Naive thymus-derived CD8-positive, alpha-beta T cell (primary cell): Measurements from ENCODE around the gene FSD1L. TPM values are rescaled to one million over a fixed set of nuclear protein-coding genes. Genes with fewer than 3 reads are reported as not detected.

ENCODE experiments used
- ATAC-seq, 2 donors: fragments of 150-1000 bp; cut with Tn5 transposase in 1 of 2; sonication (Bioruptor Pico), chemical (Tn5 transposase) in 1 of 2; 1 replicate in 1 of 2; 2 replicates in 1 of 2; pipeline ENCODE4 v1.10.0; 2021; ENCODE audit warnings: mild to moderate bottlenecking in 2 of 2, moderate library complexity in 2 of 2
- POLR2A ChIA-PET: fragments of 350-600 bp; sonication (Branson Sonifier 250); formaldehyde crosslinking; loops from one replicate; lab custom pipeline; 2021; ENCODE audit warnings: antibody characterized with exemption; lab: Charles Lee
- DNase-seq, 10 donors: peaks; one replicate each; pipeline versions ENCODE4 v3.0.0 to v3.0.0-alpha.2; 2020 to 2022
- H3K27ac Mint-ChIP-seq, 10 donors: one replicate each; pipeline ENCODE4 v1.8.0; 2020 to 2022; ENCODE audit warnings: mild to moderate bottlenecking in 10 of 10, mixed read lengths in 10 of 10, moderate library complexity in 4 of 10, inconsistent platforms in 1 of 10
- H3K27me3 Mint-ChIP-seq, 5 donors: one replicate each; pipeline ENCODE4 v1.8.0; 2021 to 2022; ENCODE audit warnings: mixed read lengths in 5 of 5
- H3K36me3 Mint-ChIP-seq, 3 donors: one replicate each; pipeline ENCODE4 v1.8.0; 2020 to 2022; ENCODE audit warnings: mixed read lengths in 3 of 3, mild to moderate bottlenecking in 2 of 3, inconsistent platforms in 1 of 3
- H3K4me1 Mint-ChIP-seq, 4 donors: one replicate each; pipeline ENCODE4 v1.8.0; 2021 to 2022; ENCODE audit warnings: mixed read lengths in 4 of 4
- H3K4me3 Mint-ChIP-seq, 10 donors: one replicate each; pipeline ENCODE4 v1.8.0; 2020 to 2022; ENCODE audit warnings: mild to moderate bottlenecking in 10 of 10, mixed read lengths in 10 of 10, moderate library complexity in 6 of 10, inconsistent platforms in 1 of 10
- H3K9me3 Mint-ChIP-seq, 9 donors: one replicate each; pipeline ENCODE4 v1.8.0; 2020 to 2022; ENCODE audit warnings: mixed read lengths in 9 of 9, mild to moderate bottlenecking in 3 of 9, inconsistent platforms in 1 of 9, moderate library complexity in 1 of 9
- polyA plus RNA-seq, 3 donors: library from polyadenylated mRNA; unstranded; fragments of 300-500 nt; fragmentation: Illumina TruSeq; gene quantifications; one replicate each; pipeline ENCODE4 v1.2.3, GENCODE V29; 2021
- total RNA-seq, 8 experiments: library from RNA in 2 of 8; stranded (reverse) in 2 of 8; gene quantifications; one replicate each; pipeline ENCODE4 v1.2.3 and lab custom pipeline; 2021 to 2026

FSD1L gene
- total and polyA plus RNA-seq, 5 experiments from 2014 or later, result 0.08 to 0.63 (median 0.39) TPM; not detected in 1

- DNase-seq (no peak), ATAC-seq (no peak)
- peaks cover 2 to 9% (median 5%) of the 10 kb centered on the region in 4 donors for H3K4me1 Mint-ChIP-seq
- POLR2A ChIA-PET, result no interaction called here
- peaks cover 7 to 14% (median 9%) of the 10 kb centered on the region in 5 donors for H3K27me3 Mint-ChIP-seq
- no peak overlapping the region for H3K27ac Mint-ChIP-seq
- H3K9me3 Mint-ChIP-seq, result no peaks in the 10 kb centered on the region
- H3K36me3 Mint-ChIP-seq, result no peaks in the 10 kb centered on the region
- H3K4me3 Mint-ChIP-seq, result no peak overlapping the region
Measured at GRCh38 chr9:105418588-105419500, 29.0 kb upstream of the FSD1L start.

- H3K9me3 Mint-ChIP-seq, result no peaks in the 10 kb centered on the region
- no peak overlapping the region for H3K4me3 Mint-ChIP-seq
- DNase-seq, result no peak
- H3K36me3 Mint-ChIP-seq, result no peaks in the 10 kb centered on the region
- no peak for ATAC-seq
- H3K27me3 Mint-ChIP-seq, result peaks cover 4 to 6% (median 4%) of the 10 kb centered on the region in 5 donors
- POLR2A ChIA-PET, result no interaction called here
- peaks cover 2 to 5% (median 4%) of the 10 kb centered on the region in 4 donors for H3K4me1 Mint-ChIP-seq
- no peak overlapping the region for H3K27ac Mint-ChIP-seq
Measured at GRCh38 chr9:105419816-105420597, 27.8 kb upstream of the FSD1L start.

GRCh38 chr9:105421154-105421553 is 26.7 kb upstream of the FSD1L start:
- no peaks in the 10 kb centered on the region for H3K9me3 Mint-ChIP-seq
- DNase-seq (no peak), ATAC-seq (no peak)
- H3K36me3 Mint-ChIP-seq, result no peaks in the 10 kb centered on the region
- no peak overlapping the region for H3K4me3 Mint-ChIP-seq
- H3K4me1 Mint-ChIP-seq, result no peaks in the 10 kb centered on the region
- peaks cover 0 to 2% (median 0%) of the 10 kb centered on the region in 5 donors for H3K27me3 Mint-ChIP-seq
- POLR2A ChIA-PET, result no interaction called here
- no peak overlapping the region for H3K27ac Mint-ChIP-seq

GRCh38 chr9:105421864-105422263 is 26.0 kb upstream of the FSD1L start:
- H3K36me3 Mint-ChIP-seq, result no peaks in the 10 kb centered on the region
- H3K27ac Mint-ChIP-seq, result no peak overlapping the region
- no peak for ATAC-seq
- no peaks in the 10 kb centered on the region for H3K9me3 Mint-ChIP-seq
- POLR2A ChIA-PET, result no interaction called here
- no peak for DNase-seq
- no peaks in the 10 kb centered on the region for H3K4me1 Mint-ChIP-seq
- peaks cover 0 to 2% (median 0%) of the 10 kb centered on the region in 5 donors for H3K27me3 Mint-ChIP-seq
- no peak overlapping the region for H3K4me3 Mint-ChIP-seq

- POLR2A ChIA-PET, result no interaction called here
- Mint-ChIP-seq H3K4me3 (no peak overlapping the region), H3K36me3 (no peaks in the 10 kb centered on the region), H3K9me3 (no peaks in the 10 kb centered on the region), H3K4me1 (no peaks in the 10 kb centered on the region), H3K27ac (no peak overlapping the region), H3K27me3 (peaks cover 0 to 1% (median 0%) of the 10 kb centered on the region in 5 donors)
- ATAC-seq, result peak in 1 of 2 donors; percentile 33
- no peak for DNase-seq
Measured at GRCh38 chr9:105425816-105426433, 21.9 kb upstream of the FSD1L start.

- H3K27me3 Mint-ChIP-seq, result peaks cover 0 to 1% (median 0%) of the 10 kb centered on the region in 5 donors
Measured at GRCh38 chr9:105426657-105427056, 21.2 kb upstream of the FSD1L start.

GRCh38 chr9:105431424-105432246 is 16.2 kb upstream of the FSD1L start:
- DNase-seq, result no peak
- H3K4me3 Mint-ChIP-seq, result no peak overlapping the region
- no peaks in the 10 kb centered on the region for H3K36me3 Mint-ChIP-seq
- ATAC-seq, result no peak
- peaks cover 0 to 4% (median 0%) of the 10 kb centered on the region in 9 donors for H3K9me3 Mint-ChIP-seq
- H3K27ac Mint-ChIP-seq, result no peak overlapping the region
- POLR2A ChIA-PET, result no interaction called here
- H3K27me3 Mint-ChIP-seq, result peaks cover 0 to 4% (median 3%) of the 10 kb centered on the region in 5 donors
- H3K4me1 Mint-ChIP-seq, result no peaks in the 10 kb centered on the region

More at GRCh38 chr9:105426657-105427056, 21.2 kb upstream of the FSD1L start:
- POLR2A ChIA-PET, result no interaction called here
- H3K4me1 Mint-ChIP-seq, result no peaks in the 10 kb centered on the region
- DNase-seq, result no peak
- ATAC-seq, result no peak
- no peaks in the 10 kb centered on the region for H3K9me3 Mint-ChIP-seq
- H3K36me3 Mint-ChIP-seq, result no peaks in the 10 kb centered on the region
- H3K4me3 Mint-ChIP-seq, result no peak overlapping the region
- no peak overlapping the region for H3K27ac Mint-ChIP-seq

GRCh38 chr9:105432247-105432842 is 15.5 kb upstream of the FSD1L start:
- ATAC-seq, result no peak
- DNase-seq, result no peak
- POLR2A ChIA-PET, result no interaction called here
- H3K9me3 Mint-ChIP-seq, result peaks cover 0 to 4% (median 0%) of the 10 kb centered on the region in 9 donors
- no peak overlapping the region for H3K4me3 Mint-ChIP-seq
- no peaks in the 10 kb centered on the region for H3K36me3 Mint-ChIP-seq
- H3K27ac Mint-ChIP-seq, result no peak overlapping the region
- peaks cover 0 to 4% (median 3%) of the 10 kb centered on the region in 5 donors for H3K27me3 Mint-ChIP-seq
- no peaks in the 10 kb centered on the region for H3K4me1 Mint-ChIP-seq

- H3K36me3 Mint-ChIP-seq, result no peaks in the 10 kb centered on the region
- no peaks in the 10 kb centered on the region for H3K4me1 Mint-ChIP-seq
- no peak for DNase-seq
- ATAC-seq, result no peak
- H3K9me3 Mint-ChIP-seq, result peaks cover 0 to 4% (median 0%) of the 10 kb centered on the region in 9 donors
- no peak overlapping the region for H3K27ac Mint-ChIP-seq
- peaks cover 0 to 4% (median 3%) of the 10 kb centered on the region in 5 donors for H3K27me3 Mint-ChIP-seq
- no peak overlapping the region for H3K4me3 Mint-ChIP-seq
- POLR2A ChIA-PET, result no interaction called here
Measured at GRCh38 chr9:105435453-105435852, 12.4 kb upstream of the FSD1L start.

- H3K27me3 Mint-ChIP-seq, result peaks cover 0 to 4% (median 3%) of the 10 kb centered on the region in 5 donors
- no peaks in the 10 kb centered on the region for H3K36me3 Mint-ChIP-seq
- H3K4me3 Mint-ChIP-seq, result no peak overlapping the region
- DNase-seq (no peak), ATAC-seq (no peak)
- POLR2A ChIA-PET, result no interaction called here
- H3K4me1 Mint-ChIP-seq, result no peaks in the 10 kb centered on the region
- no peak overlapping the region for H3K27ac Mint-ChIP-seq
- H3K9me3 Mint-ChIP-seq, result peaks cover 0 to 4% (median 0%) of the 10 kb centered on the region in 9 donors
Measured at GRCh38 chr9:105436783-105437182, 11.1 kb upstream of the FSD1L start.

- no peak overlapping the region for H3K27ac Mint-ChIP-seq
- no peaks in the 10 kb centered on the region for H3K36me3 Mint-ChIP-seq
Measured at GRCh38 chr9:105437704-105438103, 10.1 kb upstream of the FSD1L start.

More at GRCh38 chr9:105437704-105438103, 10.1 kb upstream of the FSD1L start:
- ATAC-seq (no peak), DNase-seq (no peak)
- Mint-ChIP-seq H3K27me3 (peaks cover 0 to 4% (median 3%) of the 10 kb centered on the region in 5 donors), H3K4me3 (no peak overlapping the region), H3K9me3 (peaks cover 0 to 4% (median 0%) of the 10 kb centered on the region in 9 donors), H3K4me1 (no peaks in the 10 kb centered on the region)
- POLR2A ChIA-PET, result no interaction called here
